ENCODE data around the gene STAC2. TPM values are rescaled to one million over a fixed set of nuclear protein-coding genes. Genes with fewer than 3 reads are reported as not detected.

The STAC2 gene
- total and polyA plus RNA-seq, 2 donors (not counting 1 experiment from before 2014, with no cell fraction given): not detected

- H2AFZ ChIP-seq (ENCODE audit: insufficient read depth, low read depth, low read length, poor library complexity, severe bottlenecking): peak overlapping the region; percentile 60
- POLR2A ChIA-PET: no interaction called here
- TF ChIP-seq EZH2 (IDR thresholded peaks at IDR 0.05; ENCODE audit: borderline replicate concordance, insufficient read depth, low read depth, low read length, poor library complexity, severe bottlenecking): no peak
- TF ChIP-seq CTCF (IDR thresholded peaks at IDR 0.05): no peak
- intact Hi-C loops (cut with micrococcal nuclease): no loop called here
- H3K4me2 ChIP-seq (replicated peaks; ENCODE audit: low read depth, low read length, poor library complexity, severe bottlenecking): peak overlapping the region; percentile 92
- peaks cover 35% of the 10 kb centered on the region for H3K27me3 Mint-ChIP-seq
- WGBS (ENCODE audit: insufficient coverage): 41% methylated on average over 24 of the region's 33 CpGs
- no peaks in the 10 kb centered on the region for H3K36me3 ChIP-seq (replicated peaks in 1 of 2; ENCODE audit: control extremely low read depth in 1 of 2, control insufficient read depth in 1 of 2, extremely low read depth in 1 of 2, insufficient read depth in 2 of 2, low read length in 1 of 2)
- H3K4me3 Mint-ChIP-seq: peak overlapping the region; percentile 82
- H3K4me1 ChIP-seq (ENCODE audit: control insufficient read depth in 2 of 2, insufficient read depth in 2 of 2, low read length in 2 of 2): peaks cover 19 to 22% of the 10 kb centered on the region in 2 donors
- no peak overlapping the region for H3K27ac Mint-ChIP-seq
- ATAC-seq (ENCODE audit: low read depth) (no peak), DNase-seq (no peak)
- peaks cover 13% of the 10 kb centered on the region for H3K4me1 Mint-ChIP-seq
- H4K20me1 ChIP-seq (ENCODE audit: control insufficient read depth, insufficient read depth, low read length, poor library complexity, severe bottlenecking): no peaks in the 10 kb centered on the region
- CTCF ChIA-PET: interaction anchor here (0.9 to 1.8 kb wide), 3 partner anchors 10 to 20 kb away, joined by 3 to 5 read pairs (median 4); no protein-coding TSS in a partner anchor
- H3K4me3 ChIP-seq (ENCODE audit: control extremely low read depth in 1 of 5, extremely low read depth in 1 of 5, insufficient read depth in 1 of 5, low read depth in 2 of 5, low read length in 4 of 5): peak overlapping the region in 1 of 5 experiments; percentile 5
- peaks cover 0 to 49% (median 25%) of the 10 kb centered on the region in 4 experiments for H3K27me3 ChIP-seq (replicated peaks in 1 of 4; ENCODE audit: control extremely low read depth in 1 of 4, control insufficient read depth in 3 of 4, insufficient read depth in 4 of 4, low read length in 3 of 4)
- no peaks in the 10 kb centered on the region for H3K79me2 ChIP-seq (ENCODE audit: control insufficient read depth, insufficient read depth, low read length)
- H3K9me3 Mint-ChIP-seq (ENCODE audit: insufficient read depth): no peaks in the 10 kb centered on the region
- peaks cover 0 to 9% (median 0%) of the 10 kb centered on the region in 3 donors for H3K9me3 ChIP-seq (ENCODE audit: control extremely low read depth in 1 of 3, control insufficient read depth in 2 of 3, insufficient read depth in 1 of 3, low read length in 2 of 3)
- no peak overlapping the region for H3K27ac ChIP-seq (ENCODE audit: low read length in 2 of 2)
- H3K9ac ChIP-seq (ENCODE audit: low read length): peak overlapping the region; percentile 50
These were observed 1.6 kb downstream of the STAC2 start for GRCh38 chr17:39223907-39224777.
